GM19099 (cell line): ENCODE data around the gene ATAD3B.
A peak's percentile ranks its signal among the peaks of the same experiment; 100 is the strongest.

Source experiments
- POLR2A ChIP-seq: IDR thresholded peaks from 3 replicates; pipeline ENCODE4 v1.6.1; 2011; ENCODE audit warnings: low read depth; ENCODE audit not compliant: insufficient read length; ENCODE audit errors: extremely low read depth

ATAD3B gene

GRCh38 chr1:1440262-1441001, 31.1 kb upstream of the ATAD3B start:
- TF ChIP-seq POLR2A = no peak

GRCh38 chr1:1441002-1441888, 30.3 kb upstream of the ATAD3B start:
- no peak for TF ChIP-seq POLR2A

DNA sequence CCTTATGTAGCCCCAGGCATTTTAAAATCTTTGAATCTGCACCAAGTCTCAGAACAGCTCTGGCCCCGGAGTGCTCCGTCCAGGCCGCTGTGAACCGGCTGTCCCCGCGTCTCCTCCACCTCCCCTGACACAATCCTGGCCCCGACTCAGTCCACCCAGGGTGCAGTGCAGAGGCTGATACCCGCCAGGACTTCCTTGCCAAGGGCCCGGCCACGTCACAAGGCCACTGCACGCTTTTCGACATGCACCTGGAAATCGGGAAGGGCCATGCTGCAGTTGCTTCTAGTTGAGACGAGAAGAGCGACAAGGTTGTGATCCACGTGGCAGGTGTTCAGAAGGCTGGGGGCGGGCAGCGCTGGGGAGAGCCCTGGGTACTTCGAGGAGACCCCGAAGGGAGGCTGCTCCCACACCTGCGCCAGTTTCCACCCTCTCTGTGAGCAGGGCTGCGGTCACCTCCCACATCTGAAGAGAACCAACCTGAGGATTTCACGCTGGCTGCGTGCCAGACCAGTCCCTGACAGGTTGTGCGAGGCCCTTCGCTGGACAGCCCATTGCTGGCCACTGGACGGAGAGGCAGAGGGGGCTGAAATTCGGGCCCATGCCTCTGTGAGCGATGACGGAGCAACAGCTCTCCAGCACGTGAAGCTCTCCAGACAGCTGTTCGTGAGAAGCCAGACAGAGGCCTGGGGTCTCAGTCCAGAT, 29.3 kb upstream of the ATAD3B start:
- TF ChIP-seq POLR2A = no peak

DNA sequence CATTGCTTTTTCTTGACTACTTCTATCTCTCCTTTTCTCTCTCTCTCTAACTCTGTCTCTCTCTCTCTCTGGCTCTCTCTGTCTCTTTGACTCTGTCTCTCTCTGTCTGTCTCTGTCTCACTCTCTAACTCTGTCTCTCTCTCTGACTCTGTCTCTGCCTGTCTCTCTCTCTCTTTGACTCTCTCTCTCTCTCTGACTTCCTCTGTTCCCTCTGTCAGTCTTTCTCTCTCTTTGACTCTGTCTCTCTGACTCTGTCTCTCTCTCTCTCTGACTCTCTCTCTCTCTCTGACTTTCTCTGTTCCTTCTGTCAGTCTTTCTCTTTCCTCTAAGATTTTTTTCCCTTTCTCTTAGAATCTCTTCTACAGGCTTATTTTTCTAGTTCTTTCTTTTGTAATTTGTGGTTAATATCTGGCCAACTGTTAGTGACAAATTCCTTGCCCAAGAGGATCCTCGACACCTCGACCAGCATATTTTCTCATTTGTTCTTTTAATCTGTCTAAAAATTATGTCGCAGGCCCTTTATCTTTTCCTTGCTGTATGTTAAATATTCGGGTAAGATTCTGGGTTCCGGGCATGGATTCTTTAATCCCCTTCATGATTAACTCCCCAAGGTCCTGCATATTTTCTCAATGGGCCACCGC, 22.3 kb upstream of the ATAD3B start, which contains the start of gene ATAD3C:
Gene ATAD3C, plus strand, starts transcription at position 591 of the 641 bp plus-strand sequence. CDS start 995 bp downstream, outside the sequence.
- no peak for TF ChIP-seq POLR2A

GRCh38 chr1:1451696-1452364, 19.7 kb upstream of the ATAD3B start:
- TF ChIP-seq POLR2A = no peak

DNA sequence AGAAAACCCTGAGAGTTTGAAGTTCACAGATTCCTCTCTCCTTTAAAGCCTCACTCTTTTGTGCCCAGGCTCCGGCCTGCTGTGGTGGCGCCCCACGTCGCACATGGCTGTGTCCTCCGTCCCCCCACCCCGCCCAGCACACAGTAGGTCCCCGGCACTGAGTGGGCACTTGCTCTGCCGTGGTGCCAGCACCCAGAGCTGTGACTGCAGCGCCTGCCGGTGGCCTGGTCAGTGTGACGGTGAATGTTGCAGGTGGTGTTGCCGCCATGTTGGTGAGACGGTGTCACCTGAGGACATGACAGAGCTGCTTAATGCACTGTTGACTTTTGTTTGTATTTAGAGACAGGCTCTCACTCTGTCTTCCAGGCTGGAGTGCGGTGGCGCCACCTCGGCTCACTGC, 18.7 kb upstream of the ATAD3B start:
- TF ChIP-seq POLR2A = no peak

- TF ChIP-seq POLR2A = no peak
These were observed 16.1 kb upstream of the ATAD3B start for GRCh38 chr1:1455366-1455884.

DNA sequence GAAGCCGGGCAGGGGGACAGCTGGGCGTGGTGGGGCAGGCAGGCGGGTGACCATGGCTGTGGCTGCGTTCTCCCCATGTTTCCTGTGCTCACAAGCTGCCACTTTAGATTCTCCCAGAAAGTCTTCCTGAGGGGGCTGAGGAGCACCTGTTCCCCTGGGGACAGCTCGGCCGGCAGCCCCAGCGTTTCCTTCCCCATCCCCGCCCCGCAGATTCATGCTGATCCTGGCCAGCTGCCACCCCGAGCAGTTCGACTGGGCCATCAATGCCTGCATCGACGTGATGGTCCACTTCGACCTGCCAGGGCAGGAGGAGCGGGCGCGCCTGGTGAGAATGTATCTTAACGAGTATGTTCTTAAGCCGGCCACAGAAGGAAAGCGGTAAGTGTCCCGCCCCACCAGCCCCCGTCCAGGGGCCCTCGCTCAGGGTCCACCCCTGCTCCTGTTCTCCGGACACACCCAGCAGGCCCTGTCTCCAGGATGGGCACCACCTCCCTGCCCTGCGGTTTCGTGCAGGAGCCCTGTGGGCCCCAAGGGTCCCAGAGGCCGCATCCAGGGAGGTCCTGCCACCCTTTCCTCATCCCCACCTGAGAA, 10.9 kb upstream of the ATAD3B start:
- no peak for TF ChIP-seq POLR2A

GRCh38 chr1:1461721-1462317, 9.7 kb upstream of the ATAD3B start:
- TF ChIP-seq POLR2A = no peak

GRCh38 chr1:1462318-1462966, 9.1 kb upstream of the ATAD3B start:
- peak; percentile 31 for TF ChIP-seq POLR2A

DNA sequence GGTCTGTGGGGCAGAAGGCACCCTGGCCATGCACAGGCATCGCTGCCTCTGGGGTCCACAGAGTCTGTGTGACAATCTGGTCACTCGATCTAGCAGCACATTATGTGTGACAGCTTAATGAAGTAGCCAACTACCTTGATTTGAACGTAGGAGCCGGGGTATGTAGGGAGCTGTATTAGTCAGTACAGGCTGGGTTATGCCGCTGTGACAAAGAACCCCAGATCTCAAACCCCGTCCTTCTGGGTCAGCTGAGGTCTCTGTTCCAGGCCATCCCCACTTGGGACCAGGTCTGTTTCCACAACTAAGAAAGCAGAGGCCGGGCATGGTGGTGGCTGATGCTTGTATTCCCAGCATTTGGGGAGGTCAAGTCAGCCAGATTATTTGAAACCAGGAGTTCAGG, 8.3 kb upstream of the ATAD3B start:
- TF ChIP-seq POLR2A = no peak

GRCh38 chr1:1470626-1471388, 758 bp upstream of the ATAD3B start:
- TF ChIP-seq POLR2A = no peak
